DND-41 (cell line): ENCODE measurements around the gene NKPD1.

Experiments
- CTCF ChIP-seq: IDR thresholded peaks from 2 replicates; pipeline ENCODE4 v1.5.1; 2012; ENCODE audit warnings: borderline replicate concordance, low read length, moderate library complexity, mild to moderate bottlenecking; ENCODE audit not compliant: poor library complexity, severe bottlenecking; ENCODE audit errors: extremely low read depth
- EZH2 ChIP-seq: IDR thresholded peaks from 3 replicates; pipeline ENCODE4 v1.6.1; 2012; ENCODE audit warnings: borderline replicate concordance, low read depth, mild to moderate bottlenecking, moderate library complexity, low read length, inconsistent platforms; ENCODE audit not compliant: severe bottlenecking

GRCh38 chr19:45159971-45160324, 834 bp downstream of the NKPD1 start:
- no peak for TF ChIP-seq CTCF
- no peak for TF ChIP-seq EZH2
